ENCODE data around the gene EME2. TPM values are rescaled to one million over a fixed set of nuclear protein-coding genes. Genes with fewer than 3 reads are reported as not detected.

Gene EME2
- total RNA-seq, 1 donor from 2014 or later, result 15.3 TPM

GRCh38 chr16:1821861-1822611 is 49.4 kb downstream of the EME2 start:
- ATAC-seq, result no peak
- intact Hi-C loops (cut with DNase I), result no loop called here
- DNase-seq (ENCODE audit: low spot score), result no peak

GRCh38 chr16:1822801-1823200 is 50.2 kb downstream of the EME2 start:
- DNase-seq (ENCODE audit: low spot score) (no peak), ATAC-seq (no peak)
- intact Hi-C loops (cut with DNase I), result no loop called here

- no peak for ATAC-seq
- no peak for DNase-seq (ENCODE audit: low spot score)
- intact Hi-C loops (cut with DNase I), result no loop called here
Observed at GRCh38 chr16:1823821-1824220, 51.2 kb downstream of the EME2 start.

- ATAC-seq, result no peak
- intact Hi-C loops (cut with DNase I), result no loop called here
- DNase-seq (ENCODE audit: low spot score), result no peak
Observed at GRCh38 chr16:1825381-1825863, 52.8 kb downstream of the EME2 start.

Small RNAs within 50 kb of the gene (microRNA-seq; reads per million reads assigned to microRNA genes)
- not detected for gene MIR3177

Other genes starting within 250 kb of the EME2 start
- 20.4 TPM for gene TMEM204, start 239.1 kb upstream of the EME2 start, total RNA-seq
- 29.2 TPM for gene IFT140, start 160.7 kb upstream of the EME2 start, total RNA-seq
- gene CRAMP1, start 160.4 kb upstream of the EME2 start, total RNA-seq, result 26.1 TPM
- gene JPT2, start 94.5 kb upstream of the EME2 start, total RNA-seq, result 26.0 TPM
- gene MAPK8IP3, start 66.6 kb upstream of the EME2 start, total RNA-seq, result 93.3 TPM
- 50.1 TPM for gene NME3, start 1.3 kb upstream of the EME2 start, total RNA-seq
- 42.7 TPM for gene MRPS34, start 324 bp downstream of the EME2 start, total RNA-seq
- gene SPSB3, start 9.8 kb downstream of the EME2 start, total RNA-seq, result 35.3 TPM
- 28.0 TPM for gene NUBP2, start 10.2 kb downstream of the EME2 start, total RNA-seq
- 0.22 TPM for gene IGFALS, start 20.9 kb downstream of the EME2 start, total RNA-seq
- 73.4 TPM for gene HAGH, start 54.0 kb downstream of the EME2 start, total RNA-seq
- 13.8 TPM for gene FAHD1, start 54.4 kb downstream of the EME2 start, total RNA-seq
- not detected for gene MEIOB, start 99.4 kb downstream of the EME2 start, total RNA-seq
- gene HS3ST6, start 145.6 kb downstream of the EME2 start, total RNA-seq, result not detected
- gene MSRB1, start 170.4 kb downstream of the EME2 start, total RNA-seq, result 16.0 TPM
- gene RPL3L, start 181.9 kb downstream of the EME2 start, total RNA-seq, result not detected
- 85.8 TPM for gene NDUFB10, start 186.7 kb downstream of the EME2 start, total RNA-seq
- 990 TPM for gene RPS2, start 192.0 kb downstream of the EME2 start, total RNA-seq
- not detected for gene RNF151, start 194.0 kb downstream of the EME2 start, total RNA-seq
- 21.8 TPM for gene TBL3, start 199.2 kb downstream of the EME2 start, total RNA-seq
- gene NOXO1, start 208.7 kb downstream of the EME2 start, total RNA-seq, result not detected
- gene GFER, start 211.4 kb downstream of the EME2 start, total RNA-seq, result 15.5 TPM
- 0.76 TPM for gene SYNGR3, start 217.2 kb downstream of the EME2 start, total RNA-seq
- 34.5 TPM for gene ZNF598, start 237.0 kb downstream of the EME2 start, total RNA-seq
- gene NPW, start 247.0 kb downstream of the EME2 start, total RNA-seq, result 0.36 TPM